GM19023 (cell line): ENCODE results near the gene B3GALT2.
"Not testable (repeated sequence)": the region's sequence is repeated elsewhere in the genome, so short reads cannot be mapped to it uniquely, and the experiment has no call there.

Experiments
- ATAC-seq: cut with Tn5 transposase; IDR thresholded peaks from one replicate; pipeline ENCODE4 v1.9.1; 2021; ENCODE audit warnings: mild to moderate bottlenecking, moderate library complexity; ENCODE audit not compliant: unreplicated experiment

B3GALT2 gene

GRCh38 chr1:193185901-193186731, at the start of gene B3GALT2:
Gene B3GALT2 (minus strand): TSS chr1:193186613. CDS start chr1:193181562, 5,051 bp downstream.
- ATAC-seq: no peak

- no peak for ATAC-seq
Observed at GRCh38 chr1:193234530-193234929, 48.1 kb upstream of the B3GALT2 start.

- not testable (repeated sequence) for ATAC-seq
Observed at GRCh38 chr1:193231146-193231545, 44.7 kb upstream of the B3GALT2 start.

- ATAC-seq: no peak
Observed at GRCh38 chr1:193229136-193229535, 42.7 kb upstream of the B3GALT2 start.

- ATAC-seq: no peak
Observed at GRCh38 chr1:193222056-193222615, 35.7 kb upstream of the B3GALT2 start.

GRCh38 chr1:193221651-193222050, 35.2 kb upstream of the B3GALT2 start:
- no peak for ATAC-seq

GRCh38 chr1:193219391-193219790, 33.0 kb upstream of the B3GALT2 start:
- no peak for ATAC-seq

- no peak for ATAC-seq
Observed at GRCh38 chr1:193216920-193217319, 30.5 kb upstream of the B3GALT2 start.

- ATAC-seq: no peak
Observed at GRCh38 chr1:193213998-193214397, 27.6 kb upstream of the B3GALT2 start.

GRCh38 chr1:193212637-193213036, 26.2 kb upstream of the B3GALT2 start:
- no peak for ATAC-seq

GRCh38 chr1:193211539-193211938, 25.1 kb upstream of the B3GALT2 start:
- peak; percentile 72 for ATAC-seq

GRCh38 chr1:193210996-193211395, 24.6 kb upstream of the B3GALT2 start:
- ATAC-seq: no peak

- no peak for ATAC-seq
Observed at GRCh38 chr1:193201021-193201420, 14.6 kb upstream of the B3GALT2 start.

GRCh38 chr1:193199940-193200339, 13.5 kb upstream of the B3GALT2 start:
- ATAC-seq: no peak

GRCh38 chr1:193192586-193192985, 6.2 kb upstream of the B3GALT2 start:
- no peak for ATAC-seq

GRCh38 chr1:193190096-193190744, 3.8 kb upstream of the B3GALT2 start:
- ATAC-seq: no peak

- no peak for ATAC-seq
Observed at GRCh38 chr1:193189442-193190095, 3.2 kb upstream of the B3GALT2 start.

- ATAC-seq: not testable (repeated sequence)
Observed at GRCh38 chr1:193188915-193189314, 2.5 kb upstream of the B3GALT2 start.

GRCh38 chr1:193187114-193187513, 701 bp upstream of the B3GALT2 start:
- no peak for ATAC-seq

GRCh38 chr1:193185211-193185610, 1.2 kb downstream of the B3GALT2 start:
- ATAC-seq: no peak

GRCh38 chr1:193184776-193185175, 1.6 kb downstream of the B3GALT2 start:
- no peak for ATAC-seq
